GM19395 (cell line): ENCODE results near the gene RAET1G.
"Not testable (repeated sequence)": the region's sequence is repeated elsewhere in the genome, so short reads cannot be mapped to it uniquely, and the experiment has no call there.

Experiments
- ATAC-seq: cut with Tn5 transposase; IDR thresholded peaks from one replicate; pipeline ENCODE4 v1.9.1; 2021; ENCODE audit warnings: mild to moderate bottlenecking, moderate library complexity; ENCODE audit not compliant: unreplicated experiment

The RAET1G gene

GRCh38 chr6:149897855-149898744 lies 24.8 kb downstream of the RAET1G start, which contains the start of gene RAET1E:
TSS of gene RAET1E (minus strand) at chr6:149898113. CDS start at chr6:149890901, 7,212 bp downstream.
- ATAC-seq, result no peak

- no peak for ATAC-seq
Measured at GRCh38 chr6:149897015-149897697, 25.8 kb downstream of the RAET1G start.

GRCh38 chr6:149896491-149896890 lies 26.4 kb downstream of the RAET1G start:
- ATAC-seq, result no peak

- ATAC-seq, result no peak
Measured at GRCh38 chr6:149895833-149896271, 27.1 kb downstream of the RAET1G start.

GRCh38 chr6:149895048-149895590 lies 27.8 kb downstream of the RAET1G start:
- ATAC-seq, result no peak

GRCh38 chr6:149891864-149892263 lies 31.1 kb downstream of the RAET1G start:
- ATAC-seq, result not testable (repeated sequence)

- no peak for ATAC-seq
Measured at GRCh38 chr6:149891259-149891658, 31.7 kb downstream of the RAET1G start.

GRCh38 chr6:149890629-149891045 lies 32.3 kb downstream of the RAET1G start:
- no peak for ATAC-seq

GRCh38 chr6:149889326-149889725 lies 33.6 kb downstream of the RAET1G start:
- ATAC-seq, result no peak

- ATAC-seq, result no peak
Measured at GRCh38 chr6:149888659-149889058, 34.3 kb downstream of the RAET1G start.

- no peak for ATAC-seq
Measured at GRCh38 chr6:149888093-149888492, 34.8 kb downstream of the RAET1G start.

- ATAC-seq, result no peak
Measured at GRCh38 chr6:149887343-149887742, 35.6 kb downstream of the RAET1G start.

GRCh38 chr6:149885888-149886287 lies 37.0 kb downstream of the RAET1G start:
- ATAC-seq, result no peak

- ATAC-seq, result no peak
Measured at GRCh38 chr6:149884617-149885016, 38.3 kb downstream of the RAET1G start.

GRCh38 chr6:149884215-149884614 lies 38.7 kb downstream of the RAET1G start:
- no peak for ATAC-seq

GRCh38 chr6:149881860-149882259 lies 41.1 kb downstream of the RAET1G start:
- no peak for ATAC-seq

- no peak for ATAC-seq
Measured at GRCh38 chr6:149881066-149881766, 41.7 kb downstream of the RAET1G start.

- no peak for ATAC-seq
Measured at GRCh38 chr6:149877659-149878058, 45.3 kb downstream of the RAET1G start.

GRCh38 chr6:149876241-149876933 lies 46.5 kb downstream of the RAET1G start:
- no peak for ATAC-seq

- no peak for ATAC-seq
Measured at GRCh38 chr6:149872233-149872632, 50.7 kb downstream of the RAET1G start.
